Epithelial cell of proximal tubule (primary cell): ENCODE measurements around the gene VAV3. TPM values are rescaled to one million over a fixed set of nuclear protein-coding genes. Genes with fewer than 3 reads are reported as not detected.

Experiments
- DNase-seq: peaks from one replicate; pipeline ENCODE4 v3.0.0-alpha.2; 2011; ENCODE audit warnings: low read depth
- H3K4me3 ChIP-seq: 2 replicates; pipeline ENCODE4 v1.5.1; 2011; ENCODE audit warnings: low read depth, mild to moderate bottlenecking, low read length
- total RNA-seq: library from RNA; depleted of rRNA; stranded (reverse); fragments of >200 nt; gene quantifications from 2 replicates; pipeline ENCODE4 v1.2.3, GENCODE V29; 2015
- TF ChIP-seq, protein P1 (sequence below): conservative IDR thresholded peaks from 2 replicates; pipeline ENCODE4 v1.5.1; 2012; ENCODE audit warnings: low read depth, mild to moderate bottlenecking, low read length

The VAV3 gene
- total RNA-seq, 1 donor from 2014 or later = 9.7 TPM

DNA sequence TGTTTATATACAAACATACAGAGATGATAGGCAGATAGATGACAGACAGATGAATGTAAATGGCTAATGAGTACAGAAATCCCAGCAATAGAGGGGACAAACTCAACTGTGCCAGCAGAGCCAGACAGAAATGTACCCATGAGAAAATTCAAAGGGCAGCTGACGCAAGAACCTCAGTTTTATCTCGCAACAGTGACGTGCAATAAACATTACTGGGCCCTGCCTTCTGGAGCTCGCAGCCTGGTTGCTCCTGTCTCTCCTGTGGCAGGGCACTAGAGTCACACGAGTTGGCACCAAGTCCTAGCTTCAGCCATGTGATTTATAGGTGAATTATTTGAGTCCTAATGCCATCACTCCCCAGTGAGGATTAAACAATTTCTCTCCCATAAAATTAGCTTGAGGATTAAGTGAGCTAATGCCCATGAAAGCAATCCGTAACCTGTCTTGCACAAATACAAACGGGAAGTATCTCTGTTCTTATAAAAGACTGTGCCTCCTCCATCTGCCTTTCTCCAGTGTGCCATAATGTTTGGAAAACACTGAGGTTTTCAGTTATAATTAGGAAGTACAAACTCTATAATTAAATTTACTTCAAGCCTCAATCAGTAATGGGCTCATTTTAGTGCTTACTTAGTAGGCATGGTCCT lies 50.7 kb downstream of the VAV3 start:
- TF ChIP-seq, protein P1, sequence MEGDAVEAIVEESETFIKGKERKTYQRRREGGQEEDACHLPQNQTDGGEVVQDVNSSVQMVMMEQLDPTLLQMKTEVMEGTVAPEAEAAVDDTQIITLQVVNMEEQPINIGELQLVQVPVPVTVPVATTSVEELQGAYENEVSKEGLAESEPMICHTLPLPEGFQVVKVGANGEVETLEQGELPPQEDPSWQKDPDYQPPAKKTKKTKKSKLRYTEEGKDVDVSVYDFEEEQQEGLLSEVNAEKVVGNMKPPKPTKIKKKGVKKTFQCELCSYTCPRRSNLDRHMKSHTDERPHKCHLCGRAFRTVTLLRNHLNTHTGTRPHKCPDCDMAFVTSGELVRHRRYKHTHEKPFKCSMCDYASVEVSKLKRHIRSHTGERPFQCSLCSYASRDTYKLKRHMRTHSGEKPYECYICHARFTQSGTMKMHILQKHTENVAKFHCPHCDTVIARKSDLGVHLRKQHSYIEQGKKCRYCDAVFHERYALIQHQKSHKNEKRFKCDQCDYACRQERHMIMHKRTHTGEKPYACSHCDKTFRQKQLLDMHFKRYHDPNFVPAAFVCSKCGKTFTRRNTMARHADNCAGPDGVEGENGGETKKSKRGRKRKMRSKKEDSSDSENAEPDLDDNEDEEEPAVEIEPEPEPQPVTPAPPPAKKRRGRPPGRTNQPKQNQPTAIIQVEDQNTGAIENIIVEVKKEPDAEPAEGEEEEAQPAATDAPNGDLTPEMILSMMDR = no peak
- no peak overlapping the region for H3K4me3 ChIP-seq
- no peak for DNase-seq

DNA sequence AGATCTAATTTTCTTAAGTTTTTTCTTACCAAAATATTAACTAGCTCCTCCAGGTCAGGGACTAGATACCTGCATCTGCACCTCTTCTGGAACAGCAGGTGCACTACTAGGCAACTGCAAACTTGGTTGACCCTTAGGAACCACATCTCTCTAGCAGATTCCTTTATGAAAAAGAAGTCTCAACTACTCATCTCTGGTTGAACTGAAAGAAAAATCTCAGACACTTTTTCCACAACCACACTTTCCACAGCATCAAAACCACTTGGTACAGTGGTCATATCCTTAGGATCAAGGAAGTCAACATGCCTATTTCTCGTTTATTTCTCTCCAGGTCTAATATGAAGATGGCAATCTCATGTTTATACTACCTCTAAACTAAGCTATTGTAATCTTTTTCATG lies 52.3 kb downstream of the VAV3 start:
- no peak overlapping the region for H3K4me3 ChIP-seq
- TF ChIP-seq, protein P1 = no peak
- DNase-seq = no peak

DNA sequence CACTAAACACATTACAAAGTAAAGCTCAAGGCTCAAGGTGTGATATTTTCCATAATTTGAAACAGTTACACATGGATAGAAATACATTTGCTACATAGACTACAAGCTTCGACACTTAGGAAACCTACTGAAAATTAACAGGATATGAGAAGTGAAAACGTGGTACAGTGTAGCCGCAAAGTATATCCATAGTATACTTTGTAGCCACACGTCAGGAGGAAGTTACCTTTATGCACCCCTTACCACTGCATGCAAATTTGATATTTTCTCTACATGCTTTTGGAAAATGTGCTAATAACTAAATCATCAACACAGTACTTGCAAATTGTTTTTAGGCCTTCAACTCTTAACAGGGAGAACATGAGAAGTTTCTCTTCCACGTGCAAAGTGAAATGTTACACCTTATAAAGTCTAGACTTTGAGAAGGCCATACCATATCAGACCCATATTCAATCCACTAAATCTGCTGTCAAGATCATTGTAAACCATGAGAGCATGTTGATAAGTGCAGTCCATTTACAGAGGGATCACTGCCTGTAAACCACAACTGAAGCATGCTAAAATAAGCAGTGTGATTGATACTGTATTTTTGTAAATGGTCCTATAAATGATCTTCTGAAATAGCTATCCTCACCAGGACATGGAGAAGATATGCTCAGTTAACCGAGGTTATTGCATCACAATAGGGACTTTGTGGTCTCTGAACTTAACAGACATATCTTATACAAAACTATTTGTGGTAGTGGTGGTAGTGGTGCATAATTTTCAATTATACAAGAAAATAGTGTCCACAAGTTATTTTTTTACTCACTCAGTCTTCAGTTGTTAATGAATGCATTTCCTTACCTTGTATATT lies 64.7 kb downstream of the VAV3 start:
- H3K4me3 ChIP-seq = no peak overlapping the region
- TF ChIP-seq, protein P1 = no peak
- no peak for DNase-seq

DNA sequence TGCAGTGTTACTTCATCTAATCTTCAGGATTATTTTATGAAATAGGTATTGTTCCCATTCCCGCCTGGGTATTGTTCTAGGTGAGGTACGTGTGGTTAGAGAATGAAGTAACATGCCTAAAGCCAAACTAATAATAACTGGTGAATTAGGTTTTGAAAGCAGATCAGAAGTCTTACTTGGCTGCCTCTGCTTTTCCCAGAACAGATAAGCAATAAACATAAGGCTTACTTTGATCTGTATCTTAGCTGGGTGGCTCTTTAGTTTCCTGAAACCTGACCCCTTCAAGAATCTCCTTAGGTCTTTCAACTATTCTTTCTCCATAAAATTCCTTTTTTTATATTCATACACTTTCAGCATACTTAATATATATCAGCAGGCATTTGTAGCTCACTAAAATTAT lies 65.3 kb downstream of the VAV3 start:
- no peak overlapping the region for H3K4me3 ChIP-seq
- no peak for DNase-seq
- TF ChIP-seq, protein P1 = no peak

DNA sequence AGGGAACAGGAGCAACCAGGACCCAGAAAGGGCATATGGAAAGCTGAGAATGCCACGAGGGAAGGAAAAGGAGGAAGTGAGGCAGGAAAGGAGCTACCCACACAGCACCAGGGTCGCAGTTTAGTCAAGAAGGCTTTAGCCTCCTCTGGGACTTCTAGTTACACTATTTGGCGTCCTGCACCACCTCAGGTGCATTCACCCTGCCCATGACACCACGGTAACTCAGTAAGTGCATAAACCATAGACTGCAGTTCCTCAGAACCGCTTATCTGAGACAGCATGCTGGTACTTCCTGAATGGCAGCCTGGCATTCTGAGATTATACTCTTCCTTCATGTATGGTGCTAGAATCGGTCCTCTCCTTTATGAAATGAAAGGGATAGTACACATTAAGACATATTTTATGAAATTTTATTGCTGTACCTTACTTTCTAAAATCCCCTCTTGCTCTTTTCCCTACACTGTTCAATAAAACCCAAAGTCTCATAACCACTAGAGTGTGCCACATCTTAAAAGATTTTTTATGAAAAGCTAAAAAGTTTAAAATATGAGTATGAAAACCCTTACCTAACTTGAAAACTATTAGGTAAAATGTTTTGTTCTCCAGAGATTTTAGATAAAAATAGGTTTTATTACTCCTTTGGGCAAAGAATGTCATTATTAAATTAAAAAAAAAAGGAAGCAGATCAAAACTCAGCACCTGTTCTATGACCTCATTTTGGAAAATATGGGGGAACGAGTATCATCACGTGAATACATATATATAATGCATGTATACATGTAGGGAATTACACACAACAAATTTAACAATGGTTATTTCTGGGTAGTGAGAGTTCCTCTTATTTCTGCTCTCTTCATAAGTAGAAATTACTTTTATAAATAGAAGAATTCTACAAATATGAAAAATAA lies 67.3 kb downstream of the VAV3 start:
- TF ChIP-seq, protein P1 = no peak
- H3K4me3 ChIP-seq = no peak overlapping the region
- DNase-seq = no peak

DNA sequence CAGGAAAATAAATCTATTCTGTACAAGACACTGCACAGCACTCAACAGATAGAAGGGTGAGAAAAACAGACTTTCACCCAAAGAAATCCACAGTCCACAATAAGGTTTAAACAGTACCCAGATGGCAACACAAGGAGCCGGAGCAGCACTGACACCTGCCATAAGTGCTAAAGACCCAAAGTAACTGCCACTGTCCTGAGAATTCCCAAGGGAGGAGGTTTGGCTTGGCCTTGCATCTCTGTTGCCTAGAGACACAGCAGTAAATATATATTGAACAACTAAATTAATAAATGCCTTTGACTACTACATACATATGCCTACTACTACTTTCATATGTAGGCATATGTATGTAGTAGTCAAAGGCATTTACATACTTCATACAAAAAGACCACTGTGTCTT lies 68.0 kb downstream of the VAV3 start:
- TF ChIP-seq, protein P1 = no peak
- no peak overlapping the region for H3K4me3 ChIP-seq
- no peak for DNase-seq
